HG02852 (cell line): ENCODE data around the gene CDC27.
"Not testable (repeated sequence)": the region's sequence is repeated elsewhere in the genome, so short reads cannot be mapped to it uniquely, and the experiment has no call there.

Source experiments
- ATAC-seq: cut with Tn5 transposase; IDR thresholded peaks from one replicate; pipeline ENCODE4 v1.9.1; 2021; ENCODE audit warnings: mild to moderate bottlenecking, moderate library complexity; ENCODE audit not compliant: unreplicated experiment

The CDC27 gene

GRCh38 chr17:47188876-47189731 is at the start of gene CDC27:
CDC27 (minus strand) TSS chr17:47189295; CDS start chr17:47189172, 123 bp downstream.
- ATAC-seq = peak; percentile 89

- ATAC-seq = no peak
Measured at GRCh38 chr17:47238321-47239010, 49.4 kb upstream of the CDC27 start.

GRCh38 chr17:47237841-47238240 is 48.7 kb upstream of the CDC27 start:
- no peak for ATAC-seq

GRCh38 chr17:47235923-47236322 is 46.8 kb upstream of the CDC27 start:
- ATAC-seq = no peak

- no peak for ATAC-seq
Measured at GRCh38 chr17:47235506-47235905, 46.4 kb upstream of the CDC27 start.

GRCh38 chr17:47232465-47232864 is 43.4 kb upstream of the CDC27 start:
- no peak for ATAC-seq

GRCh38 chr17:47231866-47232265 is 42.8 kb upstream of the CDC27 start:
- ATAC-seq = no peak

- no peak for ATAC-seq
Measured at GRCh38 chr17:47231334-47231733, 42.2 kb upstream of the CDC27 start.

GRCh38 chr17:47230864-47231263 is 41.8 kb upstream of the CDC27 start:
- ATAC-seq = no peak

- peak; percentile 47 for ATAC-seq
Measured at GRCh38 chr17:47229535-47230443, 40.7 kb upstream of the CDC27 start.

GRCh38 chr17:47227862-47228261 is 38.8 kb upstream of the CDC27 start:
- no peak for ATAC-seq

GRCh38 chr17:47225911-47226688 is 37.0 kb upstream of the CDC27 start:
- no peak for ATAC-seq

- no peak for ATAC-seq
Measured at GRCh38 chr17:47225436-47225858, 36.4 kb upstream of the CDC27 start.

- no peak for ATAC-seq
Measured at GRCh38 chr17:47224966-47225365, 35.9 kb upstream of the CDC27 start.

- not testable (repeated sequence) for ATAC-seq
Measured at GRCh38 chr17:47224077-47224476, 35.0 kb upstream of the CDC27 start.

GRCh38 chr17:47223460-47223859 is 34.4 kb upstream of the CDC27 start:
- ATAC-seq = no peak

- ATAC-seq = no peak
Measured at GRCh38 chr17:47223007-47223406, 33.9 kb upstream of the CDC27 start.

- ATAC-seq = no peak
Measured at GRCh38 chr17:47222047-47222446, 33.0 kb upstream of the CDC27 start.

- no peak for ATAC-seq
Measured at GRCh38 chr17:47221154-47221553, 32.1 kb upstream of the CDC27 start.

GRCh38 chr17:47220531-47220999 is 31.5 kb upstream of the CDC27 start:
- no peak for ATAC-seq
